ENCODE data around the gene SPSB3. TPM values are rescaled to one million over a fixed set of nuclear protein-coding genes. Genes with fewer than 3 reads are reported as not detected.

SPSB3 gene
- total and polyA plus RNA-seq, 2 experiments from 2014 or later, result 27.1 to 34.7 TPM

GRCh38 chr16:1825381-1825863, 43.1 kb upstream of the SPSB3 start:
- peaks cover 9% of the 10 kb centered on the region for H3K4me1 Mint-ChIP-seq
- H3K27ac Mint-ChIP-seq, result no peak overlapping the region

GRCh38 chr16:1823821-1824220, 41.5 kb upstream of the SPSB3 start:
- ATAC-seq, result peak; percentile 44
- Histone ChIP-seq H3K36me3 (ENCODE audit: insufficient read depth) (no peaks in the 10 kb centered on the region), H3F3A (replicated peaks; ENCODE audit: low read depth) (0 out of 2 replicates have a peak, but pooled peaks cover 6% of the 10 kb centered on the region), H3K4me1 (ENCODE audit: insufficient read depth) (peaks cover 12% of the 10 kb centered on the region), H3K9me2 (ENCODE audit: insufficient read depth) (no peaks in the 10 kb centered on the region), H3K4me3 (no peak overlapping the region), H2AFZ (no peak overlapping the region), H4K20me1 (replicated peaks; ENCODE audit: insufficient read depth) (no peaks in the 10 kb centered on the region; the same call in 1 of the 2 replicates), H3K79me2 (replicated peaks; ENCODE audit: insufficient read depth) (peaks cover 22% of the 10 kb centered on the region), H3K4me2 (no peak overlapping the region), H3K27me3 (ENCODE audit: insufficient read depth) (no peaks in the 10 kb centered on the region), H3K27ac (ENCODE audit: low read depth) (no peak overlapping the region)
- Mint-ChIP-seq H3K4me1 (peaks cover 4% of the 10 kb centered on the region), H3K27ac (no peak overlapping the region), H3K36me3 (ENCODE audit: low read depth) (peaks cover 2% of the 10 kb centered on the region; the same call in 1 of the 3 replicates), H3K27me3 (ENCODE audit: insufficient read depth, low read depth, poor library complexity) (peaks cover 17% of the 10 kb centered on the region), H3K4me3 (0 out of 3 replicates have a peak overlapping the region, but pooled peaks have one; percentile 36), H3K9me3 (peaks cover 3% of the 10 kb centered on the region; the same call in 1 of the 3 replicates)
- no peak for TF ChIP-seq JUNB (IDR thresholded peaks at IDR 0.05; ENCODE audit: unreplicated experiment)
- TF ChIP-seq ZNF114 (CRISPR knock-in tag; IDR thresholded peaks at IDR 0.05), result no peak
- TF ChIP-seq EZH2phosphoT487 (IDR thresholded peaks at IDR 0.05; ENCODE audit: unreplicated experiment), result no peak
- no peak for TF ChIP-seq ZNF462 (CRISPR knock-in tag; IDR thresholded peaks at IDR 0.05)
- TF ChIP-seq POLR2AphosphoS5 (IDR thresholded peaks at IDR 0.05; ENCODE audit: low read depth), result no peak
- TF ChIP-seq CTCF (conservative IDR thresholded peaks at IDR 0.05; ENCODE audit: low read depth in 2 of 2), result peak; percentile 28 to 68; a peak in 2 of 4 replicates
- DNase-seq (ENCODE audit: low spot score), result peak; percentile 71

More at GRCh38 chr16:1825381-1825863, 43.1 kb upstream of the SPSB3 start:
- no peaks in the 10 kb centered on the region; the same call in 1 of the 2 replicates for H4K20me1 ChIP-seq (replicated peaks; ENCODE audit: insufficient read depth)
- no peaks in the 10 kb centered on the region for H3K36me3 ChIP-seq (ENCODE audit: insufficient read depth)
- Mint-ChIP-seq H3K9me3 (peaks cover 3% of the 10 kb centered on the region; the same call in 1 of the 3 replicates), H3K36me3 (ENCODE audit: low read depth) (peaks cover 2% of the 10 kb centered on the region; the same call in 1 of the 3 replicates), H3K27me3 (ENCODE audit: insufficient read depth, low read depth, poor library complexity) (peaks cover 19% of the 10 kb centered on the region), H3K4me3 (peak overlapping the region; percentile 73)
- no peaks in the 10 kb centered on the region for H3K9me2 ChIP-seq (ENCODE audit: insufficient read depth)
- H2AFZ ChIP-seq, result no peak overlapping the region; the same call in 1 of the 2 replicates
- peak overlapping the region; percentile 85 for H3K4me2 ChIP-seq
- peaks cover 25% of the 10 kb centered on the region for H3K79me2 ChIP-seq (replicated peaks; ENCODE audit: insufficient read depth)
- H3K4me1 ChIP-seq (ENCODE audit: insufficient read depth), result peaks cover 17% of the 10 kb centered on the region
- peak overlapping the region; percentile 65 for H3K4me3 ChIP-seq
- H3K27me3 ChIP-seq (ENCODE audit: insufficient read depth), result no peaks in the 10 kb centered on the region
- DNase-seq (ENCODE audit: low spot score) (no peak), ATAC-seq (no peak)
- H3K27ac ChIP-seq (ENCODE audit: low read depth), result no peak overlapping the region
- no peak for TF ChIP-seq EZH2 (IDR thresholded peaks at IDR 0.05; ENCODE audit: low read depth, unreplicated experiment)
- TF ChIP-seq ZNF114 (CRISPR knock-in tag; IDR thresholded peaks at IDR 0.05), result no peak
- TF ChIP-seq STAT1 (IDR thresholded peaks at IDR 0.05; ENCODE audit: unreplicated experiment), result no peak
- no peak for TF ChIP-seq CTCF (conservative IDR thresholded peaks at IDR 0.05; ENCODE audit: low read depth in 2 of 2)
- no peak for TF ChIP-seq EZH2phosphoT487 (IDR thresholded peaks at IDR 0.05; ENCODE audit: unreplicated experiment)
- no peak for TF ChIP-seq POLR2AphosphoS5 (IDR thresholded peaks at IDR 0.05; ENCODE audit: low read depth)
- H3F3A ChIP-seq (replicated peaks; ENCODE audit: low read depth), result 0 out of 2 replicates have a peak, but pooled peaks cover 6% of the 10 kb centered on the region

Measured in GM23338 (cell line).